HCT116 (cell line): ENCODE measurements around the gene MORN1. TPM values are rescaled to one million over a fixed set of nuclear protein-coding genes. Genes with fewer than 3 reads are reported as not detected.

ENCODE experiments used
- ATAC-seq: fragments of 200-7000 bp; cut with Tn5 transposase; 2 replicates; pipeline ENCODE4 v1.9.1; 2020; ENCODE audit warnings: mild to moderate bottlenecking, moderate library complexity
- BruUV-seq: library from RNA; stranded (reverse); fragments of 400-500 nt; replicated peaks from 2 replicates; lab custom pipeline; 2021; lab: Mats Ljungman, UMichigan
- CTCF ChIA-PET: fragments of 300-600 bp; sonication (Branson Sonifier 250); formaldehyde crosslinking; loops from one replicate; lab custom pipeline; 2021; ENCODE audit warnings: antibody characterized with exemption; lab: Charles Lee
- POLR2A ChIA-PET: fragments of 300-600, 350-600 bp; sonication (Branson Sonifier 250); formaldehyde crosslinking; loops from one replicate; lab custom pipeline; 2021; ENCODE audit warnings: antibody characterized with exemption; lab: Charles Lee
- RAD21 ChIA-PET, 2 experiments: fragments of 300-600 bp; sonication (Branson Sonifier 250); formaldehyde crosslinking; loops; one replicate each; lab custom pipeline; 2023; ENCODE audit warnings: low total read pairs in 2 of 2; ENCODE audit not compliant: uncharacterized antibody in 2 of 2, unreplicated experiment in 2 of 2, low non-redundant PET in 1 of 2; lab: Charles Lee
- DNase-seq: peaks from one replicate; pipeline ENCODE4 v3.0.0-alpha.2; 2010; ENCODE audit warnings: low read depth, low spot score
- H2AFZ ChIP-seq: fragments of 200-600 bp; shearing (Covaris generic), sonication (generic); 2 replicates; pipeline ENCODE4 v1.6.1; 2017; ENCODE audit warnings: low read depth, mixed run types, mixed read lengths, antibody characterized with exemption, low read length; ENCODE audit not compliant: poor library complexity, severe bottlenecking
- H3K27ac ChIP-seq: 2 replicates; pipeline ENCODE4 v1.5.1; 2012; ENCODE audit warnings: low read depth, low read length
- H3K27me3 ChIP-seq: fragments of 200-600 bp; sonication (generic); 2 replicates; pipeline ENCODE4 v1.6.1; 2016; ENCODE audit warnings: mixed run types, low read length, mixed read lengths; ENCODE audit not compliant: insufficient read depth
- H3K36me3 ChIP-seq, 2 experiments: fragments of 200-500 bp in 1 of 2; fragments of 200-600 bp in 1 of 2; sonication (Bioruptor generic) in 1 of 2; sonication (generic) in 1 of 2; 2 replicates each; pipeline versions ENCODE4 v1.5.1 to v1.6.1; 2014 to 2016; ENCODE audit warnings: low read length in 2 of 2, inconsistent platforms in 1 of 2, mixed read lengths in 1 of 2, mixed run types in 1 of 2; ENCODE audit not compliant: insufficient read depth in 2 of 2, control insufficient read depth in 1 of 2
- H3K4me1 ChIP-seq, 2 experiments: fragments of 200-600 bp in 1 of 2; sonication (generic) in 1 of 2; 2 replicates each; pipeline versions ENCODE4 v1.5.1 to v1.6.1; 2012 to 2017; ENCODE audit warnings: low read length in 2 of 2, inconsistent platforms in 1 of 2, mild to moderate bottlenecking in 1 of 2, mixed read lengths in 1 of 2, mixed run types in 1 of 2, moderate library complexity in 1 of 2; ENCODE audit not compliant: insufficient read depth in 2 of 2, control insufficient read depth in 1 of 2
- H3K4me2 ChIP-seq: fragments of 200-600 bp; sonication (generic); 2 replicates; pipeline ENCODE4 v1.6.1; 2017; ENCODE audit warnings: mixed run types, low read length, mixed read lengths
- H3K4me3 ChIP-seq, 2 experiments: fragments of 200-600 bp in 1 of 2; sonication (generic) in 1 of 2; replicated peaks in 1 of 2; 2 replicates each; pipeline ENCODE4 v1.5.1; 2011 to 2016; ENCODE audit warnings: low read length in 2 of 2, control low read depth in 1 of 2, low read depth in 1 of 2, mild to moderate bottlenecking in 1 of 2, mixed read lengths in 1 of 2, mixed run types in 1 of 2
- H3K79me2 ChIP-seq: fragments of 200-600 bp; sonication (generic); 2 replicates; pipeline ENCODE4 v1.6.1; 2017; ENCODE audit warnings: mild to moderate bottlenecking, mixed run types, low read length, moderate library complexity, mixed read lengths; ENCODE audit not compliant: insufficient read depth
- H3K9ac ChIP-seq: fragments of 200-600 bp; sonication (generic); 2 replicates; pipeline ENCODE4 v1.6.1; 2016; ENCODE audit warnings: low read length, mixed read lengths
- H3K9me2 ChIP-seq: fragments of 200-600 bp; sonication (generic), shearing (Covaris generic); 2 replicates; pipeline ENCODE4 v1.6.1; 2017; ENCODE audit warnings: mixed run types, mild to moderate bottlenecking, moderate library complexity; ENCODE audit not compliant: insufficient read depth
- H3K9me3 ChIP-seq, 2 experiments: fragments of 200-500 bp in 1 of 2; fragments of 200-600 bp in 1 of 2; sonication (Bioruptor generic) in 1 of 2; sonication (generic) in 1 of 2; 2 replicates each; pipeline ENCODE4 v1.6.1; 2014 to 2017; ENCODE audit warnings: low read length in 2 of 2, mixed read lengths in 2 of 2, inconsistent platforms in 1 of 2, low read depth in 1 of 2, mild to moderate bottlenecking in 1 of 2, mixed run types in 1 of 2, moderate library complexity in 1 of 2; ENCODE audit not compliant: control insufficient read depth in 1 of 2, insufficient read depth in 1 of 2
- H4K20me1 ChIP-seq: fragments of 200-600 bp; sonication (generic), shearing (Covaris generic); 2 replicates; pipeline ENCODE4 v1.6.1; 2017; ENCODE audit warnings: mixed run types, mild to moderate bottlenecking, moderate library complexity; ENCODE audit not compliant: insufficient read depth
- CEBPB ChIP-seq: IDR thresholded peaks from 2 replicates; pipeline ENCODE4 v1.6.1; 2012; ENCODE audit warnings: low read depth
- EGR1 ChIP-seq: IDR thresholded peaks from 2 replicates; pipeline ENCODE4 v1.6.1; 2012; ENCODE audit warnings: low read depth
- ELF1 ChIP-seq: IDR thresholded peaks from 2 replicates; pipeline ENCODE4 v1.6.1; 2012; ENCODE audit warnings: low read depth, borderline replicate concordance
- EZH2 ChIP-seq: fragments of 200-600 bp; sonication (generic); IDR thresholded peaks from 2 replicates; pipeline ENCODE4 v1.6.1; 2017; ENCODE audit warnings: antibody characterized with exemption, mixed run types
- EZH2phosphoT487 ChIP-seq: fragments of 200-600 bp; IDR thresholded peaks from 2 replicates; pipeline ENCODE4 v1.6.1; 2018; ENCODE audit warnings: antibody characterized with exemption, borderline replicate concordance
- FOSL1 ChIP-seq: IDR thresholded peaks from 2 replicates; pipeline ENCODE4 v1.6.1; 2012; ENCODE audit warnings: low read depth
- JUND ChIP-seq: IDR thresholded peaks from 2 replicates; pipeline ENCODE4 v1.6.1; 2012
- POLR2AphosphoS5 ChIP-seq: IDR thresholded peaks from 2 replicates; pipeline ENCODE4 v1.6.1; 2011; ENCODE audit warnings: mild to moderate bottlenecking, low read depth, low read length, moderate library complexity
- RAD21 ChIP-seq: IDR thresholded peaks from 2 replicates; pipeline ENCODE4 v1.6.1; 2012; ENCODE audit warnings: low read depth, mild to moderate bottlenecking
- SIN3A ChIP-seq: IDR thresholded peaks from 2 replicates; pipeline ENCODE4 v1.6.1; 2012; ENCODE audit warnings: low read depth
- SP1 ChIP-seq: IDR thresholded peaks from 2 replicates; pipeline ENCODE4 v1.6.1; 2012; ENCODE audit warnings: low read depth
- TCF7L2 ChIP-seq: IDR thresholded peaks from 2 replicates; pipeline ENCODE4 v1.7.0; 2011; ENCODE audit warnings: borderline replicate concordance, inconsistent platforms; ENCODE audit not compliant: insufficient read depth, insufficient read length; ENCODE audit errors: extremely low read depth
- YY1 ChIP-seq: IDR thresholded peaks from 2 replicates; pipeline ENCODE4 v1.6.1; 2011; ENCODE audit warnings: low read length, low read depth, moderate library complexity, mild to moderate bottlenecking; ENCODE audit not compliant: insufficient replicate concordance; ENCODE audit errors: extremely low read depth
- ZFX ChIP-seq: fragments of 450-650 bp; IDR thresholded peaks from 2 replicates; pipeline ENCODE4 v1.6.1; 2017
- ZNF274 ChIP-seq: fragments of 200-500 bp; sonication (Bioruptor generic); IDR thresholded peaks from 2 replicates; pipeline ENCODE4 v1.6.1; 2014; ENCODE audit warnings: mild to moderate bottlenecking, low read depth, low read length, inconsistent platforms
- intact Hi-C: fragments of 100-400 bp; cut with micrococcal nuclease; formaldehyde crosslinking; loops from 2 replicates; pipeline ENCODE4 v1.10.0; 2022
- total RNA-seq: library from RNA; stranded (reverse); gene quantifications from one replicate; pipeline ENCODE4 v1.2.1, GENCODE V29; 2021; ENCODE audit not compliant: unreplicated experiment
- TF ChIP-seq, protein P1 (sequence below): IDR thresholded peaks from 2 replicates; pipeline ENCODE4 v1.6.1; 2011; ENCODE audit warnings: mild to moderate bottlenecking, low read length, moderate library complexity; ENCODE audit not compliant: insufficient replicate concordance; ENCODE audit errors: extremely low read depth

Gene MORN1
- total RNA-seq, 1 experiment from 2014 or later: 21.4 TPM

DNA sequence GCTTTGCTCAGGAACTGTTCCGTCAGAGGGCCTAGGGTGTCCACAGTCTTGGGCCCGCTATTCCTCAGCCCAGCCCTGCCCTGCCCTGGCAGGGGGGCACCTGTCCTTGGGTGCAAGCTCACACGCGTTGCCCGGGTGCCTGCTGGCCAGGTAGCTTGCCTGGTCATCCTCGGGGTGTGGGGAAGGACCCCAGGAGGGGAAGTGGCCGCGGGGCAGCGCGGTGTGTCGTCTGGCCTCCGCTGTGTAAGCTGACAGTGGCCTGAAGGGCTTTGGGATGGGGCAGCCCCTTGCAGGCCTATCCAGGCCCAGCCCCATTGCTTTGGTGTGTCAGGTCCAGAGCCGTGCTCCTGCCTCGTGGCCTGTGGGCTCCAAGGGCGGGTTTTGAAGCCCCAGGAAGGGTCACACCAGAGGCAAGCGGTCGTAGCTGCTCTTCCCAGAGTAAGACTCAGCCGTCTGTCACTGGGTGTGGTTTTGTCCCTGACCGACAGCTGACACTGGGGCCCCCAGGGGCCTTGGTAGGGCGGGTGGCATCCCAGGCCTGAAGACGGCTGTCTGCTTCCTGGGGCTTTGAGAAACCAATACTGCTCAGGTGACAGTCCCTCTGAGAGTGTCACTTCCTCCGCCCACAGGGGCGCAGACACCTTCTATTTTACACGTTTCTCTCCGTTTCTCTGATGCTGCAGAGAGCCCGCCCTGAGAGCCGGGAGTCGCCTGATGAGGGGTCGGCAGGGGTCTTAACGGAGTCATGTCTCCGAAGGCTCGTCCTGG is 91.2 kb downstream of the MORN1 start:
- no peak overlapping the region for H3K27ac ChIP-seq
- H3K4me3 ChIP-seq: no peak overlapping the region
- no TSS peak for BruUV-seq
- TF ChIP-seq ZFX (no peak), TCF7L2 (no peak), YY1 (no peak), JUND (no peak)
- TF ChIP-seq, protein P1, sequence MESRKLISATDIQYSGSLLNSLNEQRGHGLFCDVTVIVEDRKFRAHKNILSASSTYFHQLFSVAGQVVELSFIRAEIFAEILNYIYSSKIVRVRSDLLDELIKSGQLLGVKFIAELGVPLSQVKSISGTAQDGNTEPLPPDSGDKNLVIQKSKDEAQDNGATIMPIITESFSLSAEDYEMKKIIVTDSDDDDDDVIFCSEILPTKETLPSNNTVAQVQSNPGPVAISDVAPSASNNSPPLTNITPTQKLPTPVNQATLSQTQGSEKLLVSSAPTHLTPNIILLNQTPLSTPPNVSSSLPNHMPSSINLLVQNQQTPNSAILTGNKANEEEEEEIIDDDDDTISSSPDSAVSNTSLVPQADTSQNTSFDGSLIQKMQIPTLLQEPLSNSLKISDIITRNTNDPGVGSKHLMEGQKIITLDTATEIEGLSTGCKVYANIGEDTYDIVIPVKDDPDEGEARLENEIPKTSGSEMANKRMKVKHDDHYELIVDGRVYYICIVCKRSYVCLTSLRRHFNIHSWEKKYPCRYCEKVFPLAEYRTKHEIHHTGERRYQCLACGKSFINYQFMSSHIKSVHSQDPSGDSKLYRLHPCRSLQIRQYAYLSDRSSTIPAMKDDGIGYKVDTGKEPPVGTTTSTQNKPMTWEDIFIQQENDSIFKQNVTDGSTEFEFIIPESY: no peak
- no peaks in the 10 kb centered on the region for H3K4me1 ChIP-seq
- ATAC-seq: no peak
- H3K36me3 ChIP-seq: peaks cover 3 to 5% of the 10 kb centered on the region in 2 experiments; a peak in 1 of 4 replicates
- intact Hi-C loops: no loop called here
- H3K27me3 ChIP-seq: no peaks in the 10 kb centered on the region
- H2AFZ ChIP-seq: no peak overlapping the region
- H3K9ac ChIP-seq: no peak overlapping the region
- no peak for DNase-seq
- H4K20me1 ChIP-seq: no peaks in the 10 kb centered on the region
- peaks cover 75% of the 10 kb centered on the region for H3K79me2 ChIP-seq
- H3K4me2 ChIP-seq: no peak overlapping the region
- ChIA-PET RAD21 (no interaction called here), POLR2A (no interaction called here), CTCF (no interaction called here)
- H3K9me3 ChIP-seq: no peaks in the 10 kb centered on the region
- no peaks in the 10 kb centered on the region for H3K9me2 ChIP-seq

- Histone ChIP-seq H3K27me3 (no peaks in the 10 kb centered on the region), H3K4me3 (no peak overlapping the region), H3K27ac (no peak overlapping the region), H4K20me1 (no peaks in the 10 kb centered on the region), H3K9ac (no peak overlapping the region), H2AFZ (no peak overlapping the region), H3K9me2 (no peaks in the 10 kb centered on the region), H3K4me2 (no peak overlapping the region), H3K9me3 (no peaks in the 10 kb centered on the region), H3K79me2 (peaks cover 85% of the 10 kb centered on the region), H3K36me3 (peaks cover 3 to 5% of the 10 kb centered on the region in 2 experiments; a peak in 1 of 4 replicates), H3K4me1 (no peaks in the 10 kb centered on the region)
- ChIA-PET CTCF (no interaction called here), POLR2A (no interaction called here), RAD21 (no interaction called here)
- no peak; the same call in 1 of the 2 replicates for ATAC-seq
- BruUV-seq: no TSS peak
- DNase-seq: no peak
- TF ChIP-seq EZH2 (no peak), JUND (no peak), SIN3A (no peak), POLR2AphosphoS5 (no peak), ZFX (no peak), CEBPB (no peak), ELF1 (no peak), EZH2phosphoT487 (no peak), SP1 (no peak), ZNF274 (no peak), TCF7L2 (no peak), FOSL1 (no peak), RAD21 (no peak), EGR1 (no peak)
- intact Hi-C loops: no loop called here
Measured at GRCh38 chr1:2299131-2299627, 92.2 kb downstream of the MORN1 start.
